Endodermal cell (in vitro differentiated cells): ENCODE data around the gene USP38. TPM values are rescaled to one million over a fixed set of nuclear protein-coding genes. Genes with fewer than 3 reads are reported as not detected.

Experiments used
- DNase-seq: peaks from one replicate; pipeline ENCODE4 v3.0.0-alpha.2; 2017
- H3K27ac ChIP-seq: 2 replicates; pipeline ENCODE4 v1.5.1; 2013; ENCODE audit warnings: mild to moderate bottlenecking, low read depth, low read length, moderate library complexity
- H3K27me3 ChIP-seq: 2 replicates; pipeline ENCODE4 v1.6.1; 2013; ENCODE audit warnings: mild to moderate bottlenecking, low read length, moderate library complexity; ENCODE audit not compliant: insufficient read depth, control insufficient read depth, poor library complexity, severe bottlenecking
- H3K36me3 ChIP-seq: 2 replicates; pipeline ENCODE4 v1.7.0; 2013; ENCODE audit warnings: mild to moderate bottlenecking, low read length, moderate library complexity; ENCODE audit not compliant: control insufficient read depth, insufficient read depth
- H3K4me1 ChIP-seq: one replicate; pipeline ENCODE4 v1.7.0; 2013; ENCODE audit warnings: low read length; ENCODE audit not compliant: control insufficient read depth, insufficient read depth
- H3K4me3 ChIP-seq: 2 replicates; pipeline ENCODE4 v1.5.1; 2013; ENCODE audit warnings: mild to moderate bottlenecking, low read length, moderate library complexity
- H3K9ac ChIP-seq: 2 replicates; pipeline ENCODE4 v1.6.1; 2013; ENCODE audit warnings: mild to moderate bottlenecking, low read length, moderate library complexity; ENCODE audit not compliant: poor library complexity, severe bottlenecking; ENCODE audit errors: extremely low read depth
- H3K9me3 ChIP-seq: 2 replicates; pipeline ENCODE4 v1.6.1; 2013; ENCODE audit warnings: mild to moderate bottlenecking, low read length, moderate library complexity; ENCODE audit not compliant: control insufficient read depth
- H3K27ac Mint-ChIP-seq: 2 replicates; pipeline ENCODE4 v1.8.0; 2020; ENCODE audit warnings: mixed read lengths
- H3K27me3 Mint-ChIP-seq: 2 replicates; pipeline ENCODE4 v1.8.0; 2021; ENCODE audit warnings: mild to moderate bottlenecking, mixed read lengths; ENCODE audit not compliant: insufficient read depth
- H3K36me3 Mint-ChIP-seq: 2 replicates; pipeline ENCODE4 v1.8.0; 2020; ENCODE audit warnings: low read depth, mixed read lengths
- H3K4me1 Mint-ChIP-seq: 2 replicates; pipeline ENCODE4 v1.8.0; 2020; ENCODE audit warnings: mixed read lengths
- H3K4me3 Mint-ChIP-seq: 2 replicates; pipeline ENCODE4 v1.8.0; 2020; ENCODE audit warnings: mild to moderate bottlenecking, moderate library complexity, mixed read lengths
- H3K9me3 Mint-ChIP-seq: 2 replicates; pipeline ENCODE4 v1.8.0; 2020; ENCODE audit warnings: mild to moderate bottlenecking, mixed read lengths
- CTCF ChIP-seq: fragments of 200-600 bp; sonication (generic); conservative IDR thresholded peaks from 2 replicates; pipeline ENCODE4 v1.5.0; 2021; ENCODE audit warnings: antibody characterized with exemption, mild to moderate bottlenecking
- WGBS, 2 experiments: methylation state at CpG; one replicate each; pipeline versions ENCODE4 v1.1.5 to v1.1.7; 2013; ENCODE audit warnings: missing lambda C conversion rate in 2 of 2, mixed read lengths in 1 of 2; ENCODE audit not compliant: insufficient coverage in 1 of 2, insufficient read length in 1 of 2; 5-methylcytosine and 5-hydroxymethylcytosine counted together
- total RNA-seq, 2 donors: library from RNA; stranded (reverse); fragmentation: NEBNext Ultra II Directional in 1 of 2; extraction: Animal tissue kit (Norgen Biotek cat#: 25700) in 1 of 2; gene quantifications; 2 replicates in 1 of 2; 3 replicates in 1 of 2; pipeline ENCODE4 v1.2.1, GENCODE V29; 2021

The USP38 gene
- total RNA-seq, 2 donors from 2014 or later: 15.6 to 15.7 TPM

DNA sequence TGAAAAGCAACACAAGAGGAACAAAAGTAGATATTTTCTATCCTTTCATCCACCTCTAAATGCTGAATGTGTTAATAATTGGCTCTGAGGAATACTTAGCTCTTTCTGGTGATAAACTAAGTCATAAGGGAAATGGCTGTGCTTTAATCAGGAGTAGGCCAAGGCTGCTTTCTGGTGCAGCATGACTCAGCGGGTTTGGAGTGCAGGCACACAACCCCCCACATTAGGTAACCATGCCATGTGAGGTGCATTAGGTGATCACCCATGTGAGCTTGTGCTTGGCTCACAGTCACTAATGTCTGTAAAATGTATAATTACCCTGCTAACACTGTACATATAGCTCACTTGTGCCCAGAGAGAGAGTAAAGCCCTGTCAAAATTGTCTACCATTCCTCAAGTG is 57.2 kb downstream of the USP38 start:
- Mint-ChIP-seq H3K27ac (no peak overlapping the region), H3K27me3 (no peaks in the 10 kb centered on the region), H3K4me3 (no peak overlapping the region), H3K9me3 (peaks cover 15% of the 10 kb centered on the region), H3K36me3 (peaks cover 3% of the 10 kb centered on the region), H3K4me1 (no peaks in the 10 kb centered on the region)
- Histone ChIP-seq H3K9me3 (peaks cover 11% of the 10 kb centered on the region), H3K27ac (no peak overlapping the region), H3K4me3 (no peak overlapping the region), H3K27me3 (no peaks in the 10 kb centered on the region), H3K9ac (no peak overlapping the region), H3K36me3 (no peaks in the 10 kb centered on the region), H3K4me1 (no peaks in the 10 kb centered on the region)
- no peak for TF ChIP-seq CTCF
- WGBS, 2 experiments: 90% methylated on average over 1 of the region's 1 CpG; no CpG with 5 or more reads in 1 of the 2 experiments
- no peak for DNase-seq

- Mint-ChIP-seq H3K4me3 (no peak overlapping the region), H3K9me3 (peaks cover 15% of the 10 kb centered on the region), H3K27ac (no peak overlapping the region), H3K4me1 (no peaks in the 10 kb centered on the region), H3K27me3 (no peaks in the 10 kb centered on the region), H3K36me3 (peaks cover 3% of the 10 kb centered on the region)
- H3K4me1 ChIP-seq: no peaks in the 10 kb centered on the region
- no peak overlapping the region for H3K9ac ChIP-seq
- DNase-seq: no peak
- H3K27me3 ChIP-seq: no peaks in the 10 kb centered on the region
- no peak overlapping the region for H3K27ac ChIP-seq
- H3K36me3 ChIP-seq: no peaks in the 10 kb centered on the region
- H3K4me3 ChIP-seq: no peak overlapping the region
- no peak for TF ChIP-seq CTCF
- H3K9me3 ChIP-seq: peaks cover 11% of the 10 kb centered on the region
- 96% methylated on average over 2 of the region's 2 CpGs; no CpG with 5 or more reads in 1 of the 2 experiments for WGBS, 2 experiments
Measured at GRCh38 chr4:143243041-143243440, 58.3 kb downstream of the USP38 start.

- H3K9me3 Mint-ChIP-seq: peaks cover 6% of the 10 kb centered on the region
- Histone ChIP-seq H3K9ac (no peak overlapping the region), H3K27me3 (no peaks in the 10 kb centered on the region), H3K4me3 (no peak overlapping the region), H3K36me3 (no peaks in the 10 kb centered on the region), H3K9me3 (peaks cover 6% of the 10 kb centered on the region), H3K4me1 (no peaks in the 10 kb centered on the region), H3K27ac (no peak overlapping the region)
- H3K4me3 Mint-ChIP-seq: no peak overlapping the region
- TF ChIP-seq CTCF: no peak
- H3K36me3 Mint-ChIP-seq: peaks cover under 1% of the 10 kb centered on the region
- WGBS, 2 experiments: 86 to 91% methylated on average over 1 to 4 of the region's 4 CpGs
- H3K27ac Mint-ChIP-seq: no peak overlapping the region
- DNase-seq: peak; percentile 51
- peaks cover 5% of the 10 kb centered on the region for H3K4me1 Mint-ChIP-seq
- no peaks in the 10 kb centered on the region for H3K27me3 Mint-ChIP-seq
Measured at GRCh38 chr4:143246977-143247376, 62.3 kb downstream of the USP38 start.
